Measurements from ENCODE around the gene DRD1.

DRD1 gene

DNA sequence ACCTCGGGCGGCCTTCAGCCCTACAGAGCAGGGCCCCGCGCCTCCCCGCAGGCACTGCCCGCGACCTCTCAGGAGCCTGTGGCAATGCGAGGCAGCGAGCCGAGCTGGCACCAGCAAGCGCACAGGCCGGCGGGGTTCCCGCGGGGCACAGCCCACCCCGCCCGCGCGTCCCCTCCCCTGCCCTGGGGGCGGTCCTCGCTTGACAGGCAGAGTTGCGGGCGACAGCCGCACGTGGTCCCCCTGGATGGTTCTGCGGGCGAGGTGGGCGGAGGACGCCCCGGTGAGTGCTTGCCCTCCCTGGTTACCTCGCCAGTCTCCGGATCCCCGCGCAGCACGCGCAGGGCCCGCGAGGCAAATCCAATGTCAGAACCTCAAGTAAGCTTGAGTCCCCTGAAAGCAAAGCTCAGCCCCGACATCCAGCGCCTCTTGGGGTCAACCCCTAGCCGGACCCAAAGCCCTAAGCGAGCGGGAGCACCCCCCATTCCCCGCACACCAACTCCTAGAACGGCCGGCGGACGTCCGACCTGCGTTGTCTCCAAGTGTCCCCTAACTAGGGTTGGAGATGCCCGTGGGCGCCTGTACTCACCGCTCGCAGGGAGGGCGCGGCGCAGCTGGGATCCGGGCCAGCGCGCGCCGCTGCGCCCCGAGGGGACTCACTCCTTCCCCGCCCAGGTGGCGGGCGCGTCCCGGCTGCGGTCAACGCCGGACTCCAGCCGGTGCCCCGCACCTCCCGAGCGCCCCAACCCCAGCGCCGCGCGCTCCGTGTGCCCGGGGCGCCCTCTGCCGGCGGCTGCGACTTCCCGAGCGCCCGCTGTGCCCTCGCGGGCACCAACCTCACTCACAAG, at the start of gene DRD1:
Gene DRD1, minus strand, starts transcription at position 123 of the 845 bp plus-strand sequence. CDS start 1,083 bp downstream, outside the sequence.
- Histone ChIP-seq H3K4me3 (ENCODE audit: low read length) (peak within 1 kb of the TSS; percentile 66), H3K27me3 (ENCODE audit: insufficient read depth, low read length) (peaks cover 68% of the 10 kb centered on the region)

DNA sequence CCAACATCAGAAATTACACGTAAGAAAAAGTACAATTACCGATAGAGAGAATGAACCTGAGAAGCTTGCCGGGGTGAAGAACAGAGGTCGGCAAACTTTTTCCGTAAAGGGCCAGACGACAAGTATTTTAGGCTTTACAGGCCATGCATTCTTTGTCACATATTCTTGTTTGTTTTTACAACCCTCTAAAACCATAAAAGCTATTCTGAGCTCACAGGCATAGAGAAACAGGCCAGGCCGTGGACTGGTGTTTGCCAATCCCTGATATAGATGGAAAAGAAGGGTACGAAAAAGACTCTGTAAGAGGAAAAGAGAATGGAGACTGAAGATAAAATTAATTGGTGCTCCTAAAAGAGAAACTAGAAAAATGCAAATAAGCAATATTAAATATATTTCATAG, 49.7 kb upstream of the DRD1 start:
- no peak overlapping the region for H3K27ac ChIP-seq (ENCODE audit: low read length)
- H3K9me3 ChIP-seq (ENCODE audit: insufficient read depth, low read depth, low read length), result no peaks in the 10 kb centered on the region
- no peaks in the 10 kb centered on the region for H3K4me1 ChIP-seq (ENCODE audit: insufficient read depth, low read length)
- H3K9ac ChIP-seq (ENCODE audit: low read depth, low read length), result no peak overlapping the region
- H3K4me3 ChIP-seq (ENCODE audit: low read length), result no peak overlapping the region
- H3K36me3 ChIP-seq (ENCODE audit: insufficient read depth, low read depth, low read length), result peaks cover 81% of the 10 kb centered on the region
- no peaks in the 10 kb centered on the region for H3K27me3 ChIP-seq (ENCODE audit: insufficient read depth, low read length)

More for the DNA sequence above, at the start of gene DRD1:
- no peak within 1 kb of the TSS for H3K9ac ChIP-seq (ENCODE audit: low read depth, low read length)
- no peak within 1 kb of the TSS for H3K27ac ChIP-seq (ENCODE audit: low read length)
- H3K36me3 ChIP-seq (ENCODE audit: insufficient read depth, low read depth, low read length), result no peaks in the 10 kb centered on the region
- H3K4me1 ChIP-seq (ENCODE audit: insufficient read depth, low read length), result peaks cover 7% of the 10 kb centered on the region; the same call in 1 of the 2 replicates
- H3K9me3 ChIP-seq (ENCODE audit: insufficient read depth, low read depth, low read length), result no peaks in the 10 kb centered on the region

DNA sequence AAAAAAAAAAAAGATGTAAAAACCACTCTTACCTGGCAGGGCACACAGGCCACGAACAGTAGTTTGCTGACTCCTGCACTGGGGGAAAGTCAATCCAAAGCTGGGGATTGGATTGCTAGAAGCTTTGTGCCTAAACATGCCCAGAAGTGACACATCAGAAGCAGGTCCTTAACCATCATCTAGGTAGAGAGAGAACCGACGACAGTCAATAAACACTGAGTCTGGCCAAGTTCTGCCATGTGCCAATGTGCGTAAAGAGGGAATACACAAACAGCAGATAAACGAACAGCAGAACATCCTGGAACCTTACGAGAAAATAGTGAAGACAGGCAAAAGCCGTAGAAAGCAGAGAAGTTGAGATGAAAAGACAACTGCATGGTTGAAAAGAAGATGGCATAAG, 49.3 kb upstream of the DRD1 start:
- no peak overlapping the region for H3K27ac ChIP-seq (ENCODE audit: low read length)
- H3K27me3 ChIP-seq (ENCODE audit: insufficient read depth, low read length), result no peaks in the 10 kb centered on the region
- H3K4me1 ChIP-seq (ENCODE audit: insufficient read depth, low read length), result no peaks in the 10 kb centered on the region
- H3K36me3 ChIP-seq (ENCODE audit: insufficient read depth, low read depth, low read length), result peaks cover 81% of the 10 kb centered on the region
- no peak overlapping the region for H3K9ac ChIP-seq (ENCODE audit: low read depth, low read length)
- H3K9me3 ChIP-seq (ENCODE audit: insufficient read depth, low read depth, low read length), result no peaks in the 10 kb centered on the region
- H3K4me3 ChIP-seq (ENCODE audit: low read length), result no peak overlapping the region

GRCh38 chr5:175491223-175491622, 47.2 kb upstream of the DRD1 start:
- Histone ChIP-seq H3K4me3 (ENCODE audit: low read length) (no peak overlapping the region), H3K27ac (ENCODE audit: low read length) (no peak overlapping the region), H3K9me3 (ENCODE audit: insufficient read depth, low read depth, low read length) (no peaks in the 10 kb centered on the region), H3K36me3 (ENCODE audit: insufficient read depth, low read depth, low read length) (peaks cover 78% of the 10 kb centered on the region), H3K9ac (ENCODE audit: low read depth, low read length) (no peak overlapping the region), H3K4me1 (ENCODE audit: insufficient read depth, low read length) (no peaks in the 10 kb centered on the region), H3K27me3 (ENCODE audit: insufficient read depth, low read length) (no peaks in the 10 kb centered on the region)

GRCh38 chr5:175489693-175490443, 45.9 kb upstream of the DRD1 start:
- Histone ChIP-seq H3K27ac (ENCODE audit: low read length) (no peak overlapping the region), H3K9ac (ENCODE audit: low read depth, low read length) (no peak overlapping the region), H3K27me3 (ENCODE audit: insufficient read depth, low read length) (no peaks in the 10 kb centered on the region), H3K36me3 (ENCODE audit: insufficient read depth, low read depth, low read length) (peaks cover 85% of the 10 kb centered on the region), H3K9me3 (ENCODE audit: insufficient read depth, low read depth, low read length) (no peaks in the 10 kb centered on the region), H3K4me1 (ENCODE audit: insufficient read depth, low read length) (no peaks in the 10 kb centered on the region), H3K4me3 (ENCODE audit: low read length) (no peak overlapping the region)

DNA sequence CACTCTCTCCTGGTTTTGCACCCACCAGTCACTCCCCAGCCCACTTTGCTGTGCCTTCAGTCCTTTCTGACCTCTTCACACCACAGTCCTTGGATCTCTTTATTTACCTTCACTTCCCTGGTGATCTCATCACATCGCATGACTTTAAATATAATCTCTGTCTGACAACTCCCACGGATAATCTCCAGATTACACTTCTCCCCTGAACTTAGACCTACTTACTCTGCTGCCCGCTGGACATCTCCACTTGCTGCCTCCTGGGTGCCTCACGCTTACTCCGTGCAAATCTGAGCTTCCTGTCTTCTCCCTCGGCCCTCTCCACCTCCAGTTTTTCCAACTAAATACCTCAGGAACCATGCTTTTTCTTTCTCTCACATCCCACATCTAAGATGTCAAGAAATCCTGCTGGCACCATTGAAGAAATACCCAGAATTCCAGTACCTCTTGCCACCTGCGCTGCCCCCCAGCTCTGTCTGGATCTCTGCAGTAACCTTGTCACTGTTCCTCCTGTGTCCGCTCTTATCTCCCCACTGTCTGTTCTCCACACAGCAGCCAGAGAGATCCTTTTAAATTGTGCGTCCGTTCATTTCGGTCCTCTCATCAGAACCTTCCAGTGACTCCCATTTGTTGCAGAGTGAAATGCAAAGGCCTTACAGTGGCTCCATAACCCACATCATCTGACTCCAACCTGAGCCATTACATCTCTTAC, 43.7 kb upstream of the DRD1 start:
- peaks cover 84% of the 10 kb centered on the region for H3K36me3 ChIP-seq (ENCODE audit: insufficient read depth, low read depth, low read length)
- no peak overlapping the region for H3K4me3 ChIP-seq (ENCODE audit: low read length)
- H3K9me3 ChIP-seq (ENCODE audit: insufficient read depth, low read depth, low read length), result no peaks in the 10 kb centered on the region
- no peak overlapping the region for H3K9ac ChIP-seq (ENCODE audit: low read depth, low read length)
- H3K27ac ChIP-seq (ENCODE audit: low read length), result no peak overlapping the region
- H3K4me1 ChIP-seq (ENCODE audit: insufficient read depth, low read length), result no peaks in the 10 kb centered on the region
- no peaks in the 10 kb centered on the region for H3K27me3 ChIP-seq (ENCODE audit: insufficient read depth, low read length)

DNA sequence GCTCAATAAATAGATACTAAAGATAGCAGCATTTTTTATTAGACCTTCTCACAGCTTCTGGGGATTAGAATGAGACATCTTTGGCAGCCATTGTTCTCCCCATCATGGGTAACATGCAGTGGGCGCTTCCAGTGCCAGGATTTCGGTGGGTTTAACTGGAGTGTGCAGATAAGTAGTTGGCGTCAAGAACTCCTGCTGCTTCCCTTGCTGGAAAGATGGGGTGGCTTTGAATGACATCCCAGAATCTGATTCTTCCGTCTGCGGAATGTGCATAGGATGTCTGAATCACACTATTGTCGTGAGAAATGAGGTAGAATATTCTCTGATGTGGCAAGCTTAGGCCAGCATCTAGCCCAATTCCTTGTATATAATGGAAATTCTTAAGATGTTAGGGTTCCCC, 41.6 kb upstream of the DRD1 start:
- Histone ChIP-seq H3K4me1 (ENCODE audit: insufficient read depth, low read length) (no peaks in the 10 kb centered on the region), H3K27ac (ENCODE audit: low read length) (no peak overlapping the region), H3K9me3 (ENCODE audit: insufficient read depth, low read depth, low read length) (no peaks in the 10 kb centered on the region), H3K27me3 (ENCODE audit: insufficient read depth, low read length) (no peaks in the 10 kb centered on the region), H3K4me3 (ENCODE audit: low read length) (no peak overlapping the region), H3K36me3 (ENCODE audit: insufficient read depth, low read depth, low read length) (peaks cover 90% of the 10 kb centered on the region), H3K9ac (ENCODE audit: low read depth, low read length) (no peak overlapping the region)

DNA sequence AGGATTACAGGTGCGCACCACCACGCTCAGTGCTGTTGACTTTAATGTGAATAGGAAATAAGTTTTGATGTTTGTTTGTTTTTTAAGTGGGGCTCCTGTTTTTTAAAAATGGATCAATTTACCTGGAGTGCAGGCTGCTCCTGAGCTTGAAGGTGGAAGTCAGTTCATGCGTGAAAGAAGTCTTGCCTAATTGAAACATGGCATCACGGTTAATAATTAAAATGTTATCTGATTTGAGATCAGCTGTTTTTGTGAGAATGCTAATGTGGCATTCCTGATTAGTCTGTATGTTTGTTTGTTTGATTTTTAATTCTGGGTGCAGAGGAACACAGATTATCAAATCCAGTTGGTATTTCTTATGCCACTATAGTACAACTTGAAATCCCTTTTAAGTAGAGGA, 40.8 kb upstream of the DRD1 start:
- H3K27ac ChIP-seq (ENCODE audit: low read length), result no peak overlapping the region
- no peaks in the 10 kb centered on the region for H3K9me3 ChIP-seq (ENCODE audit: insufficient read depth, low read depth, low read length)
- H3K9ac ChIP-seq (ENCODE audit: low read depth, low read length), result no peak overlapping the region
- H3K27me3 ChIP-seq (ENCODE audit: insufficient read depth, low read length), result no peaks in the 10 kb centered on the region
- peaks cover 86% of the 10 kb centered on the region for H3K36me3 ChIP-seq (ENCODE audit: insufficient read depth, low read depth, low read length)
- no peak overlapping the region for H3K4me3 ChIP-seq (ENCODE audit: low read length)
- H3K4me1 ChIP-seq (ENCODE audit: insufficient read depth, low read length), result peaks cover under 1% of the 10 kb centered on the region; the same call in 1 of the 2 replicates

DNA sequence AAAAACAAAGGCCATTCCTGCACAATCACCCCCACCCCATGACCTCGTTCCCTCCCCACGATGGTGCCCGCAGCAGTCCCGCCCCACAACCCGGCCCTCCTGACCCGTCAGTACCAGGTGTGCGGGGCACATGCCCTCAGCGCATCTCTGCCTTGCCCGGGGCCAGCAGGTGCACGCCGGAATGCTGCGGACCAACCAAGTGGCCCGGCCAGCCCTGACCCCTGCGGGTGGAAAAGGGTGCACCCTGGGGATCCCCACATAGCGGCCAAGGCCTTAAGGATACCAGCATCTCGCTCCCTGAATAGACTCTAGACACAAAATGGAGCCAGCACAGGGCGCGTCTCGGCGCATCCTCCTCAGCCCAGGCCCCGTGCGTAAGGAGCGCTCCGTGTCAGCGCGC, 40.3 kb upstream of the DRD1 start:
- Histone ChIP-seq H3K36me3 (ENCODE audit: insufficient read depth, low read depth, low read length) (peaks cover 81% of the 10 kb centered on the region), H3K9me3 (ENCODE audit: insufficient read depth, low read depth, low read length) (no peaks in the 10 kb centered on the region), H3K27ac (ENCODE audit: low read length) (no peak overlapping the region), H3K4me3 (ENCODE audit: low read length) (no peak overlapping the region), H3K4me1 (ENCODE audit: insufficient read depth, low read length) (peaks cover 6% of the 10 kb centered on the region; the same call in 1 of the 2 replicates), H3K9ac (ENCODE audit: low read depth, low read length) (no peak overlapping the region), H3K27me3 (ENCODE audit: insufficient read depth, low read length) (no peaks in the 10 kb centered on the region)

DNA sequence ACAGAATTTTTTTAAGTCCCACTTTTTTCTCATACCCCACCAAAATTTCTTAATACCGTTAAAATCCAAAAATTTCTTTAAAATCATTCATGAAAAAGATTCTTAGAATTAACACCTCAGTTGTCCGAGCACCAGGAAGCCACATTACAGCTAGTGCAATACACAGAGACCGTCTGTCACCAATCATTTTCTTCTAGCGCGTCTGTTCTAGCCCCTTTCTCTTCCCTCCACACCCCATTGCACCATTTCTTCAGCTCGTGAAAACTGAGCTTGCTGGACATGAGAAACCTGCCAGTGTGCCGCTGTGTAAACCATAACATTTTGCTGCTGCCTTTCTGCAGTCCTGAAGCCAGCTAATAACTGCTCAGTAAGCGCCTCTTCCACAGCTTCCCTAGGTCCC, 39.4 kb upstream of the DRD1 start:
- H3K4me1 ChIP-seq (ENCODE audit: insufficient read depth, low read length), result peaks cover 6% of the 10 kb centered on the region; the same call in 1 of the 2 replicates
- H3K36me3 ChIP-seq (ENCODE audit: insufficient read depth, low read depth, low read length), result peaks cover 72% of the 10 kb centered on the region
- no peaks in the 10 kb centered on the region for H3K9me3 ChIP-seq (ENCODE audit: insufficient read depth, low read depth, low read length)
- no peaks in the 10 kb centered on the region for H3K27me3 ChIP-seq (ENCODE audit: insufficient read depth, low read length)
- no peak overlapping the region for H3K9ac ChIP-seq (ENCODE audit: low read depth, low read length)
- no peak overlapping the region for H3K27ac ChIP-seq (ENCODE audit: low read length)
- H3K4me3 ChIP-seq (ENCODE audit: low read length), result no peak overlapping the region

DNA sequence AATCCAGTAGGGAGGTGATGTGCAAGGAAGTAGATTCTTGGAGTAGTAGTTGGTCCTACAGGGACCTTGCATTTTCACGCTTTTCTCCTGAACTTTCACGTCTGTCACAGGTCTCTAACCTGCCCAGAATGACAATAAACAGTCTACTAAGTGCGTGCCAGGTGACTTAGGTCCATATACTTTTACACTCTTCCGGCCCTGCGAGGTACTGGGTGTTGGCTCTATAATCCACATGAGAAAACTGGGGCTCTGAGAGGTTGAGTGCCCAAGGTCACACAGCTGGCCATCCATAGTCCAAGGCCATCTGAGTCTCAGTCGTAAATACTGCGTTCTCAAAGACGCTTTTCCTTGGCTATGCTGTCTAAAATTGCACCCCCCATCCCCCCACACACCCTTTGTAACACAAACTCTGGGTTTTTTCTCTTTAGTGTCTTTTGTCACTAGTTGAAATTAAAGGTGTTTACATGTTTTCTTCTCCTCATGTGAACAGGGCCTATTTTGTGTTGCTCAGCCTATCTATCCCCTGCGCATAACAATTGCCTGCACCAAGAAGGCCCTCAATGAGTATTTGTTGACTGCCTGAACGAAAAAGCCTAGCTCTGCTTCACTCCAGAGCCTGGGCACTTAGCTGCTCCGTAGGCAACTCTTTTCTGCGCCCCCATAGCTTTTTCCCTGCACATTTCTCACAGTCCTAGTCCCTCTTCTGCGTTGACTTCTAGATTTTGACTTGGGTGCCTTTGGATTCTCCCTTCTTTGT, 35.3 kb upstream of the DRD1 start:
- Histone ChIP-seq H3K27ac (ENCODE audit: low read length) (no peak overlapping the region), H3K27me3 (ENCODE audit: insufficient read depth, low read length) (peaks cover 19% of the 10 kb centered on the region)

More for the DNA sequence above, 35.3 kb upstream of the DRD1 start:
- Histone ChIP-seq H3K4me3 (ENCODE audit: low read length) (peak overlapping the region; percentile 94), H3K9ac (ENCODE audit: low read depth, low read length) (peak overlapping the region; percentile 86; the same call in 1 of the 2 replicates), H3K9me3 (ENCODE audit: insufficient read depth, low read depth, low read length) (no peaks in the 10 kb centered on the region), H3K36me3 (ENCODE audit: insufficient read depth, low read depth, low read length) (peaks cover 41% of the 10 kb centered on the region), H3K4me1 (ENCODE audit: insufficient read depth, low read length) (peaks cover 6% of the 10 kb centered on the region; the same call in 1 of the 2 replicates)
